Testis (tissue), 2 donors: ENCODE data around the gene SYN1.

Source experiments
- POLR2A ChIP-seq: fragments of 450-650 bp; IDR thresholded peaks from one replicate; pipeline ENCODE4 v1.6.1; 2017; ENCODE audit warnings: antibody characterized with exemption, mild to moderate bottlenecking, moderate library complexity
- TF ChIP-seq, protein P1 (sequence below), 3 experiments: fragments of 450-650 bp in 2 of 3; fragments of 200-600 bp in 1 of 3; sonication (generic) in 1 of 3; IDR thresholded peaks; one replicate each; pipeline ENCODE4 v1.5.1; 2016 to 2019; ENCODE audit warnings: antibody characterized with exemption in 3 of 3, mild to moderate bottlenecking in 2 of 3, moderate library complexity in 1 of 3

DNA sequence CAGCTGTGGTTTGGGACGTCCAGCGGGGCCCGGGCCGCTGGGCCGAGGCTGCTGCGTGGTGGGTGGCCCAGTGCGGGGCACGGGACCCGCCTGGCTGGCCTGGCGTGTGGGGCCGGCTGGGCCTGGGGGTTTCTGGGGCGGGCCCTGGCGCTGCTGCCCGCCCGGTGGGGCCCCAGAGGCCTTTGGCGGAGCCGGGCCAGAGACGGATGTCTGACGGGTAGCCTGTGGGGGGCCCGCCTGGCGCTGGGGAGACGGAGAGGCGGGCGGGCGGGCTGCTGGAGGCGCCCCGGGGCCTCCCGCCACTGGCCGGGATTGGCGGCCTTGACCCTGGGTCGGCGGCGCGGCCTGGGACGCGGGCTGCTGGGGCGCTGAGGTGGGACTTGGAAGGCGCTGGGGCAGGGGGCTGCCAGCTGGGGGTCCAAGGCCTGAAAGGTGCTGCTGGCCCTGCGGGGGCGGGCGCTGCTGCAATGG lies 45.5 kb downstream of the SYN1 start:
- TF ChIP-seq, protein P1, sequence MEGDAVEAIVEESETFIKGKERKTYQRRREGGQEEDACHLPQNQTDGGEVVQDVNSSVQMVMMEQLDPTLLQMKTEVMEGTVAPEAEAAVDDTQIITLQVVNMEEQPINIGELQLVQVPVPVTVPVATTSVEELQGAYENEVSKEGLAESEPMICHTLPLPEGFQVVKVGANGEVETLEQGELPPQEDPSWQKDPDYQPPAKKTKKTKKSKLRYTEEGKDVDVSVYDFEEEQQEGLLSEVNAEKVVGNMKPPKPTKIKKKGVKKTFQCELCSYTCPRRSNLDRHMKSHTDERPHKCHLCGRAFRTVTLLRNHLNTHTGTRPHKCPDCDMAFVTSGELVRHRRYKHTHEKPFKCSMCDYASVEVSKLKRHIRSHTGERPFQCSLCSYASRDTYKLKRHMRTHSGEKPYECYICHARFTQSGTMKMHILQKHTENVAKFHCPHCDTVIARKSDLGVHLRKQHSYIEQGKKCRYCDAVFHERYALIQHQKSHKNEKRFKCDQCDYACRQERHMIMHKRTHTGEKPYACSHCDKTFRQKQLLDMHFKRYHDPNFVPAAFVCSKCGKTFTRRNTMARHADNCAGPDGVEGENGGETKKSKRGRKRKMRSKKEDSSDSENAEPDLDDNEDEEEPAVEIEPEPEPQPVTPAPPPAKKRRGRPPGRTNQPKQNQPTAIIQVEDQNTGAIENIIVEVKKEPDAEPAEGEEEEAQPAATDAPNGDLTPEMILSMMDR (IDR thresholded peaks at IDR 0.05), result no peak
- no peak for TF ChIP-seq POLR2A
